Activated CD8-positive, alpha-beta T cell treated with anti-CD3 and anti-CD28 coated beads for 36 hours (primary cell): ENCODE data around the gene ABCC2. TPM values are rescaled to one million over a fixed set of nuclear protein-coding genes. Genes with fewer than 3 reads are reported as not detected.

ENCODE experiments used
- ATAC-seq: fragments of 200-7000 bp; cut with Tn5 transposase; one replicate; pipeline ENCODE4 v1.10.0; 2021; ENCODE audit warnings: mild to moderate bottlenecking, moderate library complexity
- CTCF ChIA-PET: fragments of 350-600 bp; sonication (Branson Sonifier 250); formaldehyde crosslinking; loops from one replicate; lab custom pipeline; 2021; ENCODE audit warnings: antibody characterized with exemption; lab: Charles Lee
- POLR2A ChIA-PET: fragments of 350-600 bp; sonication (Branson Sonifier 250); formaldehyde crosslinking; loops from one replicate; lab custom pipeline; 2021; ENCODE audit warnings: antibody characterized with exemption; lab: Charles Lee
- DNase-seq: peaks from one replicate; pipeline ENCODE4 v3.0.0-alpha.2; 2020
- H3K27ac Mint-ChIP-seq: one replicate; pipeline ENCODE4 v1.8.0; 2021; ENCODE audit warnings: mild to moderate bottlenecking, mixed read lengths
- H3K27me3 Mint-ChIP-seq: one replicate; pipeline ENCODE4 v1.8.0; 2021; ENCODE audit warnings: mixed read lengths
- H3K36me3 Mint-ChIP-seq: one replicate; pipeline ENCODE4 v1.8.0; 2021; ENCODE audit warnings: low read depth, mixed read lengths
- H3K4me1 Mint-ChIP-seq: one replicate; pipeline ENCODE4 v1.8.0; 2021; ENCODE audit warnings: low read depth, mixed read lengths
- H3K4me3 Mint-ChIP-seq: one replicate; pipeline ENCODE4 v1.8.0; 2021; ENCODE audit warnings: mild to moderate bottlenecking, moderate library complexity, mixed read lengths
- H3K9me3 Mint-ChIP-seq: one replicate; pipeline ENCODE4 v1.8.0; 2021; ENCODE audit warnings: mixed read lengths
- intact Hi-C: fragments of 100-400 bp; cut with micrococcal nuclease; formaldehyde crosslinking; loops from one replicate; pipeline ENCODE4 v1.10.0; 2022
- total RNA-seq, 2 experiments: library from RNA; stranded (reverse); gene quantifications; one replicate each; pipeline ENCODE4 v1.2.3, GENCODE V29; 2021
- TF ChIP-seq, protein P1 (sequence below): fragments of 200-600 bp; IDR thresholded peaks from one replicate; pipeline ENCODE4 v1.8.0; 2022; ENCODE audit warnings: antibody characterized with exemption, mild to moderate bottlenecking

ABCC2 gene
- total RNA-seq, 2 experiments from 2014 or later, result 0.87 to 1.0 TPM

DNA sequence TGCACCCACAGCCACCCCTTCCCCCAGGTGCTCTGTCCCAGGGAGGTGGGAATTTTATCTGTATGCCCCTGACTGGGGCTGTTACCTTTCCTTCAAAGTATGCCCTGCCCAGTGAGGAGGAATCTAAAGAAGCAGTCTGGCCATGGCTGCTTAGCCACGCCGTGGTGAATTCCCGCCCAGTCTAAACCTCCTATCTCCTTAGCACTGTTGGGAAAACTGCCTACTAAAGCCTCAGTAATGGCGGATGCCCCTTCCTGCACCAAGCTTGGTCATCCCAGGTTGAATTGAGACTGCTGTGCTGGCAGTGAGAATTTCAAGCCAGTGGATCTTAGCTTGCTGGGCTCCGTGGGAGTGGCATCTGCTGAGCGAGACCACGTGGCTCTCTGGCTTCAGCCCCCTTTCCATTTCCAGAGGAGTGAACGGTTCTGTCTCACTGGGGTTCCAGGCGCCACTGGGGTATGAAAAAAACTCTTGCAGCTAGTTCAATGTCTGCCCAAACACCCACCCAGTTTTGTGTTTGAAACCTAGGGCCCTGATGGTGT is 87.2 kb downstream of the ABCC2 start:
- DNase-seq, result peak; percentile 36
- intact Hi-C loops, result no loop called here
- TF ChIP-seq, protein P1, sequence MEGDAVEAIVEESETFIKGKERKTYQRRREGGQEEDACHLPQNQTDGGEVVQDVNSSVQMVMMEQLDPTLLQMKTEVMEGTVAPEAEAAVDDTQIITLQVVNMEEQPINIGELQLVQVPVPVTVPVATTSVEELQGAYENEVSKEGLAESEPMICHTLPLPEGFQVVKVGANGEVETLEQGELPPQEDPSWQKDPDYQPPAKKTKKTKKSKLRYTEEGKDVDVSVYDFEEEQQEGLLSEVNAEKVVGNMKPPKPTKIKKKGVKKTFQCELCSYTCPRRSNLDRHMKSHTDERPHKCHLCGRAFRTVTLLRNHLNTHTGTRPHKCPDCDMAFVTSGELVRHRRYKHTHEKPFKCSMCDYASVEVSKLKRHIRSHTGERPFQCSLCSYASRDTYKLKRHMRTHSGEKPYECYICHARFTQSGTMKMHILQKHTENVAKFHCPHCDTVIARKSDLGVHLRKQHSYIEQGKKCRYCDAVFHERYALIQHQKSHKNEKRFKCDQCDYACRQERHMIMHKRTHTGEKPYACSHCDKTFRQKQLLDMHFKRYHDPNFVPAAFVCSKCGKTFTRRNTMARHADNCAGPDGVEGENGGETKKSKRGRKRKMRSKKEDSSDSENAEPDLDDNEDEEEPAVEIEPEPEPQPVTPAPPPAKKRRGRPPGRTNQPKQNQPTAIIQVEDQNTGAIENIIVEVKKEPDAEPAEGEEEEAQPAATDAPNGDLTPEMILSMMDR, result no peak
- H3K36me3 Mint-ChIP-seq, result peaks cover 6% of the 10 kb centered on the region
- CTCF ChIA-PET, result interaction anchor here (1.0 to 3.3 kb wide), 6 partner anchors 10 to 176 kb away, joined by 4 to 22 read pairs (median 7); partner anchors contain the start of gene DNMBP
- H3K9me3 Mint-ChIP-seq, result peaks cover 12% of the 10 kb centered on the region
- peaks cover 14% of the 10 kb centered on the region for H3K4me1 Mint-ChIP-seq
- H3K4me3 Mint-ChIP-seq, result peak overlapping the region; percentile 42
- POLR2A ChIA-PET, result interaction anchor here (0.9 to 1.5 kb wide), 3 partner anchors 9 to 310 kb away, joined by 3 to 5 read pairs (median 3); no protein-coding TSS in a partner anchor
- peaks cover 76% of the 10 kb centered on the region for H3K27me3 Mint-ChIP-seq
- H3K27ac Mint-ChIP-seq, result no peak overlapping the region
- ATAC-seq, result peak; percentile 25

DNA sequence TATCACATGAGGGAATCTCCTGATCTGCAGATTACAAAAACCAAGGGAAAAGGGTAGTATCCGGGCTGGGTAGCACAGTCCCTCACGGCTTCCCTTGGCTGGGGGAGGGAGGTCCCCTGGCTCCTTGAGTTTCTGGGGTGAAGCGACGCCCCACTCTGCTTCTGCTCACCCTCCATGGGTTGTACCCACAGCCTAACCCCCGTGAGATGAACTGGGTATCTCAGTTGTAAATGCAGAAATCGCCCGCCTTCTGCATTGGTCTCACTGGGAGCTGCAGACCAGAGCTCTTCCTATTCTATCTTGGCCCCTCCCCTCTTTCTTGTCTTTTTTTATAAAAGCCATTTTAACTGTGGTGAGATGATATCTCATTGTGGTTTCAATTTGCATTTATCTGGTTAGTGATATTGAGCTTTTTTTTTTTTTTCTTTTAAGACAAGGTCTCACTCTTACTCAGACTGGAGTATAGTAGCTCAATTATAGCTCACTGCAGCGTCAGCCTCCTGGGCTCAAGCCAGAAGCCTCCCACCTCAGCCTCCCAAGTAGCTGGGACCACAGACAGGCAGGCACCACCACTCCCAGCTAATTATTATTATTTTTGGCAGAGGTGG is 87.8 kb downstream of the ABCC2 start:
- CTCF ChIA-PET, result interaction anchor here (1.0 to 3.3 kb wide), 6 partner anchors 11 to 175 kb away, joined by 4 to 22 read pairs (median 7); partner anchors contain the start of gene DNMBP
- POLR2A ChIA-PET, result interaction anchor here (0.7 to 1.5 kb wide), 5 partner anchors 9 to 309 kb away, joined by 3 to 5 read pairs (median 3); no protein-coding TSS in a partner anchor
- ATAC-seq (peak; percentile 91), DNase-seq (peak; percentile 71)
- intact Hi-C loops, result no loop called here
- Mint-ChIP-seq H3K4me1 (peaks cover 14% of the 10 kb centered on the region), H3K4me3 (peak overlapping the region; percentile 42), H3K9me3 (peaks cover 12% of the 10 kb centered on the region), H3K27me3 (peaks cover 74% of the 10 kb centered on the region), H3K36me3 (peaks cover 6% of the 10 kb centered on the region), H3K27ac (no peak overlapping the region)
- TF ChIP-seq, protein P1, result no peak

DNA sequence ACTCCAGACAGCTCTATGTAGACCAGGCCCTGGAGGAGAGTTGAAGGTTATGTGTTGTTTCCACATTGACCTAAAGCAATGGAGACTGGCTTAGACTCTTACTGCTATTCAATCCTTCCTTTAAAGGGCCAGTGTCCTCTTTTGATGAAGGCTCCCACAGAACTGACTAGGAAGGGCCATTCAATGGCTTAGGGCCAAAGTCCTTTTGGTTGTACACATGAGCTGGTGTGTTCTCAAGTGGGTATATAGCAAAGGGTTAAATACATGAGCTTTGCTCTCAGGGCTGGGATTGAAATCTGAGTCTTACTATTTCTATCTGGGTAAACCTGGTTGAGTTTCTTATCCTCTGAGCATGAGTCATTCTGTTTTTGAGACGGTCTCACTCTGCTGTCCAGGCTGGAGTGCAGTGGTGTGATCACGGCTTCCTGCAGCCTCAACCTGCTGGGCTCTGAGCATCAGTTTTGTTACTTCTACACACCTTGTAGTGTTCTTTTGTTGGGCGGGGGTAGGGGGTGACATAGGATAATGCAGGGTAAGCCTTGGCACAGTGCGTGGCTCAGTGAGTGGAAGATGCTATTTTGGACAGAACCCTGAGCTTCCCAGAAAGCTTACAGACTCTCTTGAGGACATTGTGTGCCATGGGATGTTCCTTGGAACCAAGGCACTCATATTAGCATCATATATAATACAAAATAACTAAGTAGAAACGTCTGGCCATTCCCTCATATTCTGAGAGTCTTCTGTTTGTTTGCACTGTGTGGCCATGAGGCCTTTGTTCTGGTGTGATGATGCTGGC is 90.1 kb downstream of the ABCC2 start:
- ChIA-PET POLR2A (interaction anchor here (0.6 kb wide), 1 partner anchor 332 kb away, joined by 3 read pairs; no protein-coding TSS in a partner anchor), CTCF (interaction anchor here (0.6 to 1.9 kb wide), 3 partner anchors 26 to 380 kb away, joined by 3 to 5 read pairs (median 4); no protein-coding TSS in a partner anchor)

DNA sequence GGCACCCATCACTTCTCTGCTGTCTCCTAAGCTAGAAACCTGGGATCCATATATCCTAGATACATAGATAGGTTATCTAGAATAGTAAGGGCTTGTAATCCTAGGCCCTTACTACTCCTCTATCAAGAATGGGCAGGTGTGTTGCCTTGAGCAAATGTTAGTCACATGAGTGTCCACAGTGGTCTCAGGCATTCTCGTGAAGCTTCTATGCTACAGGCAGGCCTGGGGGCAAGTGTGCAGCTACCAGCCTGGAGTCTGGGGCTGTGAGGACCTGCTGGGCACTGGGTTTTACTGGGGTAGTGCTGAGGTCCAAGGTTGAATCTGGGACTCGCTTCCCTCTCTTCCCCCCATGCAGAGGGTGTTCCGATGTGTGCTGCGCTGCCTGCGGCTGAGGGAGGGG is 91.4 kb downstream of the ABCC2 start:
- H3K4me1 Mint-ChIP-seq, result peaks cover 14% of the 10 kb centered on the region
- H3K9me3 Mint-ChIP-seq, result no peaks in the 10 kb centered on the region
- ATAC-seq, result no peak
- H3K27me3 Mint-ChIP-seq, result peaks cover 43% of the 10 kb centered on the region
- H3K4me3 Mint-ChIP-seq, result no peak overlapping the region
- CTCF ChIA-PET, result interaction anchor here (1.2 to 1.9 kb wide), 2 partner anchors 28 to 172 kb away, joined by 4 to 5 read pairs; no protein-coding TSS in a partner anchor
- intact Hi-C loops, result no loop called here
- peaks cover 22% of the 10 kb centered on the region for H3K36me3 Mint-ChIP-seq
- POLR2A ChIA-PET, result no interaction called here
- no peak for DNase-seq
- no peak overlapping the region for H3K27ac Mint-ChIP-seq
- TF ChIP-seq, protein P1, result no peak

More for the DNA sequence above, 90.1 kb downstream of the ABCC2 start:
- DNase-seq (no peak), ATAC-seq (no peak)
- peaks cover 52% of the 10 kb centered on the region for H3K27me3 Mint-ChIP-seq
- H3K9me3 Mint-ChIP-seq, result peaks cover 5% of the 10 kb centered on the region
- TF ChIP-seq, protein P1, result no peak
- intact Hi-C loops, result no loop called here
- H3K4me3 Mint-ChIP-seq, result no peak overlapping the region
- peaks cover 14% of the 10 kb centered on the region for H3K4me1 Mint-ChIP-seq
- H3K27ac Mint-ChIP-seq, result no peak overlapping the region
- H3K36me3 Mint-ChIP-seq, result peaks cover 18% of the 10 kb centered on the region
